HG03175 (cell line): ENCODE measurements around the gene SUSD4.

Experiments
- ATAC-seq: cut with Tn5 transposase; IDR thresholded peaks from one replicate; pipeline ENCODE4 v1.9.1; 2021; ENCODE audit warnings: mild to moderate bottlenecking, moderate library complexity; ENCODE audit not compliant: unreplicated experiment

The SUSD4 gene

DNA sequence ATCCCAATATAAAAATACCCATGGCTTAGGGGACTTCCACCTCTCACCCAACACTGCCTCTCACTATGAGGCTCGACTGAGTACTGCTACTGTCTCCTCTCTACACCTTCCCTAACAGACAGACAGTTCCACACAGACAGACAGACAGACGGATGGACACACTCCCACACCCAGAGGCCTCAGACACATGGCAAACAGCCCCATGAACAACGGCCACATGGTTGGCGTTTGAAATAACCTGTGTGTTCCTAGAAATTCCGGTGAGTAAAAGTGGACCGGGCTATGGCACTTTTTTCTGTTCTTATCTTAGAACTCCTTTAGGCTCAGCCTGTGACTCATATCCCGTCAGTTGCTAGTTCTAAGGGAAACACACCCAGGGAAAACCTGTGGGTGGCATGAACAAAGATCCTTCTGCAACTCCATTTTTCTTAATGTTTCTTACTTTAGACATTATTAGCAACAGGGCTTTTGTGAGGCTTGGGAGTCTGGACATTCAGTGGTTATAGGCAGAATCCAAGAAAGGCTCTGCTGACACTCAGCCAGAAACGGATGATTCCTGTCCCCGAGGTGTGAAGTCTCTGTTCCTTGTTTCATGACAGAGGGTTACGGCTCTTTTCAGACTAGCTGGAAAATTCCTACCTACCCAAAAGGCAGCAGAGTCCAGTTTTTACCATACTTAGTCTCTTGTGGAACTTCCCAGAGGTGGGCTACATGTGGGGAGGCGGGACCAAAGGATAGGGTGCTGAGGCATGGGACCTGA is 130.4 kb downstream of the SUSD4 start:
- no peak for ATAC-seq

DNA sequence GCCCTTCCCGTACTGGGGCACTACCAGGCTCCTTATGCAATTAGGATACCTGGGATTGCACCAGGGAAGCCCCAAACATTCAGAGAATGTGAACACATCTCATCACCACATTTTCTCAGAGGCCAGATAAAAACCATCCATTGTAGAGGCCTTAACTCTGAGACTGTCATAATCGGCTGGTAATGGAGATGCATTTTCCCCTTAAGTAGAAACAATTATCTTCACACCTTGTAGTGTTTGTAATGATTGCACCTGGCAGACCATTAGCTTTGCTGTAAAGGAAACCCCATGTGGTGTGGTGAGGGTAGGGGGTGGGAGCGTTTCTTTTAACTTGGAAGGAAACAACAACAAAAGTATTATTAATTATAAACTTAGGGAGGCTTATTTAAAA is 131.0 kb downstream of the SUSD4 start:
- no peak for ATAC-seq

DNA sequence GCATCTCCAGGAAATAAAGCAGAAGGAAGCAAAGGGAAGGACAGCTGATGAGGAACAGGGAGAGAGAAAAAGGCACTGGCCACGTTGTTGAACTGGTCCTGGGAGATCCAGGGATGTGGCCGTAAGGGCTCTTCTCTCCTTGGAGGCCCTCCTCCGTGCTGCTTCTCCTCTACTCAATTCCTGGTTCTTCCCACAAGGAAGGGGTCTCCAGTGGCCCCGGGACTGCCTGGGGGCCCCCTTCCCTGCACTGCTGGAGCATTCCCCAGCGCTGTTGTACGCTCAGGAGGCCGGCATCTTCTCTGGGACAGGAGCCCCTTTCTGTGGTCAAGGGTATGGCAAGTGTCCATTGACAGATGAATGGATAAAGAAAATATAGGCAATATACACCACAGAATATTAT is 132.4 kb downstream of the SUSD4 start:
- ATAC-seq, result no peak

GRCh38 chr1:223231011-223231572 is 132.9 kb downstream of the SUSD4 start:
- ATAC-seq, result no peak

DNA sequence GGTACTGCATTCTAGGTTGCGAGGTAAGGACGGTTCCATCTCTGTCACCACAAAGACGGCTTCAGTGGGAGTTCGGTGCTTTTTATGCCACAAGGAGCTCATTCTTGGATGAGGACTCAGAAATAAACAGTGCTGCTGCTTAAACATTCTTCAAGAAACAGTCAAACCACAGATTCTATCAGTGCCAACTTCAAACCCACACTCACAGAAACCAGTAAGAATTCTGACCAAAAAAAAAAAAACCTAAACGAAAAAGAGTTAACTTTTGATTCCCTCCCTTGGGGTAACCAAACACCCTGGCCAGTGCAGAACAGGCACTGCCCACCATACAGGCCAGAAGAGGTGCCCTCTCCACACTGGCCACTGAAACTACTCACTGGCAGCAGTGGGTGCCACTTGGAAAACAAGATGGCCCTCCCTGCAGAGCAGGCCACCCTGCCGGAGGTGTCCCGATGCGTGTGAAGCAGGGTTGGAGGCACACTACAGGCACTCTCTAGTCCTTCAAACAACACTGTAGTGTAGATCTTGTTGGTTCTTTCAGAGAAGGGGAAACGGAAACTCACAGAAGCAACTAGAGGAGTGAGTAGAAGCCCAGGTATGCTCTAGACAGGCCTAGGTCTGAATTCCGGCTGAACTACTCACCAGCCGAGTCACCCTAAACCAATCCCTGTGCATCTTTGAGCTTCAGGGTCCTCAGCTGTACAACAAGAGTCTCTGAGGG is 133.7 kb downstream of the SUSD4 start:
- no peak for ATAC-seq

DNA sequence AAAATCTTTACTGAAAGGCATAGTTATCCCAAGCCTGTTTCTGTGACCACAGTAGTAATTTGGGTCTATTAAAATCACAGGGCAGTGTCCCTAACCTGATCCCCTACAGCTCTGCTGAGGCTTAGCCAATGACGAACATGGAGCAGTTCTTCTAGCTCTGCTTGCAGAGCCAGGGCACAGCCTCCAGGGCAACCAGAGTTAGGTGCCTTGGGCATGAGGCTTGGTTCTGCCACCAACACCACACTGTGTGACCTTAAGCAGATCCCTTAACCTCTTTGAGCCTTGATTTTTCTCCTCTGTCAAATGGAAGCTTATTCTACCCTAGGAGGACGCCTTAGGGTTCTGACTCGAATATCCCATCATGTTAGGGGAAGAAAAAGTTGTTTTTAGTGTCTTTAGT is 134.2 kb downstream of the SUSD4 start:
- ATAC-seq, result no peak

DNA sequence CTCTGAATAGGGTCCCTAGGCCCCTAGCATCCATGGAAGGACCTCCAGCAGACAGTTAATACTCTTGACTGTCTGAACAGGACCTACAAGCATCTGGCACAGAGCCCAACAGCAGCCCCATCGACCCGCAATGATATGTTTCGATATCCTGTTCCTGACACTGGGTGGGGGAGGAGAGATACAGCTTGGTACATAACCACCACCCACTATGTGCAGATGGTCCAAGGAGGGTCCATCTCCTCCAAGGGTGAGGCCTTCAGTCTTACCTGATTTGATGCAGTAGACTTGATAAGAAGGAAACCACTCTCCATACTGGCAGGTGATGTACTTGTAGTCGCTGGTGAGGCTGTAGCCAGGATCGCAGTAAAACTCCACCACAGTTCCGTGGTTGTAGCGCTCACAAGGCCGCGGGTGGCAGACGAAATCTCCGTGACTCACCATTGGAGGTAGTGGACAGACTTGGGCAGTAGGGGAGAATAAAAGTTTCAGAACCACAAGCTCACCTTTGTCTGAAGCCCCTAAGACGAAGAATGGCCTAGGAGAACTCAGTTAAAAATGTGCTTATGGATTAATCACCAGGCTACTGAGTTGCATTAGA is 134.9 kb downstream of the SUSD4 start:
- no peak for ATAC-seq

DNA sequence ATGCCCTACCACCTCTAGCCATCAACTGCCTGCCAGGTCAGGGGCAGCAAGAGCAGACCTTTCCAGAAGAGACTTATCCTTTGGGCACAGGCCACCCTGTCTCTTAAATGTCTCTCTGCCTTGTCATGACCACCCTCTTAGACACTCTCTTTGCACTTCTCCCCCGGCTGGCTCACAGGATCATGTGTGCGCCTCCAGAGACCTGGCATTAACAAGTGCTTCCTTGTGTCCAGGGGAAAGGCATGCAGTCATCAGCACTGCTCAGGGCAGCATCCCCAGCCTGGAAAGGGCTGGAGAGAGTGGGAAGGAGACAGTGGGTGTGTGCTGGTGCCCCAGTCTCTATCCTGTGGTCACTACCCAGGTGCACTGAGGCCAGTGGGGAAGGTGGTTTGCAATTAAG is 135.8 kb downstream of the SUSD4 start:
- ATAC-seq, result no peak

DNA sequence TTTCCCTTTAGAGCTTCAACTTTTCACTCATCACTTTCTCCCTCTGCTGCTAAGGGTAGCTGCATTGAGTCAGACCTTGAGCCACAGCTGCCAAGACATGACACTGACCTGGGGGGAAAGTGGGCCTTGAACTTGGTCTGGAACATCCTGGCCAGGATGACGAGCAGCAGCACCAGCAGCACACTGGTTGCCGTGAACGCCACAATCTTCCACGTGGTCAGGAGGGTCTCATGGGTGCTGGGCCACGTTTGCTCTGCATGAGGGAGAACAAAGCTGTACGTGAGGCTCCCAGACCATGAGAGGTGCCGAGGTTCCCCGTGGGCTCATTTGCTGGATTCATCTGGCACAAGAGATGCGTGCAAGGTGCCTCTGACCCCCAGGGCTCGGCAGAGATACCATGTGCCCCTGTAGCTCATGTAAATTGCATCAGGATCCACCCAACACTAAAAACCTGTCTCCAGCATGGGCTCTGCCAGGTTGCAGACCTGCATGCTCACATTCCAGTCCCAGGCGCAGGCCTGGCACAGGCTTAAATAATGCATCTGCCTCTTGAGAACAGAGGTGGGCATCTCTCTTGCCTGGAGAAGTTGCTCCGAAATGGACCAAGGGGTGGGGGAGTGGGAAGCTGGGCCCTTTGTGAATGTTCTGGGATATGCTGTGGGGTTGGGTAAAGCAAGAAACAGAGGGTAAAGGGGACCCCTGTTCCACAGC is 136.3 kb downstream of the SUSD4 start:
- ATAC-seq, result no peak

GRCh38 chr1:223227031-223227430 is 136.9 kb downstream of the SUSD4 start:
- no peak for ATAC-seq

DNA sequence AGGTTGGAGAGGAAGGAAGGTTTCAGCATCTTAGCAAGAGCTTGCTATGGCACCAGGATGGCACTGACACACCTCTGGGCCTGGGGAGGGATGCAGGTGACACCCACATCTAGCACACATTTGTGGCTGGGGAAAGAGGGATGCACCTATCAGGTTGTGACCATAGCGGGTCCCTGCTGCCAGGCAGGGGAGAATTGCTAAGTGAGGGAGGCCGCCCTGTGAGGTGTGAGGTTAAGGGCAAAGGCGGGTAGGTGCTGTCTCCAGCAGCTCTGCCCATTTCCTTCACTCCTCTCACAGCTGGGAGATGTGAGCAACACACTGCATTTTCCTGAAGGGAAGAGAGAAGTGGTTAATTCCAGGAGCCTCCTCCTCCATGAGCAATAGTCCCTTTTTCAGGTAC is 137.7 kb downstream of the SUSD4 start:
- ATAC-seq, result no peak

GRCh38 chr1:223225481-223225880 is 138.5 kb downstream of the SUSD4 start:
- no peak for ATAC-seq

DNA sequence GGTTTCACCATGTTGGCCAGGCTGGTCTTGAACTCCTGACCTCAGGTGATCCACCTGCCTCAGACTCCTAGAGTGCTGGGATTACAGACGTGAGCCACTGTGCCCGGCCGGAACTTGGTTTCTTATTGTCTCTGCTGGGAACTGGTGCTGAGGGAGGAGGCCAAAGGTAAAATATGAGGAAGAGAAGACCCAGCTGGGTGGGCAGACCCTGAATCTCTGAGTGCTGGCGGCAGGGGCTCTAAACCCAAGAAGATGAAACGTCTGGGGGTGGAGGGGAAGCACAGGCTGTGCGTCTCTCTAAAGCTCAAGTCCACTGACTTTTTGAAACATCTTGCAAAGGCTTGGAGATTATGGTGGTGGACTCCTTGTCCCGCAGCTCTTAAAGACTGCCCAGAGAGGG is 138.9 kb downstream of the SUSD4 start:
- no peak for ATAC-seq

DNA sequence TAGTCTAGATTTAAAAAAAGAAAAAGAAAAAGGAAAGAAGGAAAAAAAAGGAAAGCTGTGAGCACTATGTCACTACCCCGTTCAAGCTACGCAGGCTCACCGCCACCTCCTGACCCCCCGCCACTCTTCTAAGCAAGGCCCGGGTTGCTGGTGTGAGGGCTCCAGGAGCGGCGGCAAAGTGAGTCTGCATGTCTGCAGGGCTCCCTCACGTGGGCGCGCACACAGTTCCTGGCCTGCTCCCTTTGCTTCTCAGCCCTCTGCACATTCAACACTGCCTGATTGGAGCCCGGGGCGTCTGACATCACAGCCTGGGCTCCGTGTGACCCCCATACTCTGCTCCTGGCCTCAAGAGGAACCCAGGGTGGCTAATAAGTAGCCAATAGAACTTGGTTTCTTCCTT is 139.5 kb downstream of the SUSD4 start:
- no peak for ATAC-seq

DNA sequence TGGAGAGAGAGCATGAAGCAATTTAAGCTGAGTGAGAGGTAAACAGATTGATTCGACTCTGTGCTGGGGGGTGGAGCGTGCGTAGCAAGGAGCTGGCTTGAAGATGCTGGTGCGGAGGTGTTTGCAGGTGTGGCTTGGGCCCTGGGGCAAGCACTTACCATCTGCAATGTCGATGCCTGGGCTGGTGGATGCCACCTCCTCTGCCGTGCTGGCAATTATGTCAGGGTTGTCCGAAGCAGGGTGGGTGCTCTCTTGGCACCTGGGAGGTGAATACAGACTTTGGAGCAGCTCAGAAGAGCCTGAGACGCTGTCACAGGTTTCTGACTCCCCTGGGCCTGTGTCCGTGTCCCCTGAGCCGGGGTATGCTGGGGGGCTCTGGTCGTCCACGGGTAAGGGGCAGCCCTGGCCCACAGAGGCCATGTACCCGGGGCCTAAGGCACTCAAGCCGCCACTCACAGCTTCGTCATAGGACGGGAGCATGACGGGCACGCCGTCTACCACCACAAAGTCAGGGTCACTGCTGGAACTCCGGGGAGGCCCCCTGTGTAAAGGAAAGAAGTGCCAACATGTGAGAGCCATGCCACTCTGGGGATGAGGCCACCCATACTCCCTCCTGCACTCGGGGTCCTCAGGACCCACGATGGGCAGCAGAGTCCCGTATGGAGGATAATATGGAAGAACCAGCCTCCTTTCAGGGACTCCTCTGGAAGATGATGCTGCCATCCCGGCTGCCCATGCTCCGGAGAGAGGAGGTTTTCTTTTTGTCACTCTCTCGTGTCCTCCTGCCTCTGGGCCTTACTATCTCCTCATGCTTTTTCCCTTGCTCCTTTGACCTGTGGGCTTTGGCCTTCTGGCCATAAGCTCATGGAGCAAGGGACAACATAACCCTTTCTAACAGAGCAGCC is 140.6 kb downstream of the SUSD4 start:
- ATAC-seq, result no peak

DNA sequence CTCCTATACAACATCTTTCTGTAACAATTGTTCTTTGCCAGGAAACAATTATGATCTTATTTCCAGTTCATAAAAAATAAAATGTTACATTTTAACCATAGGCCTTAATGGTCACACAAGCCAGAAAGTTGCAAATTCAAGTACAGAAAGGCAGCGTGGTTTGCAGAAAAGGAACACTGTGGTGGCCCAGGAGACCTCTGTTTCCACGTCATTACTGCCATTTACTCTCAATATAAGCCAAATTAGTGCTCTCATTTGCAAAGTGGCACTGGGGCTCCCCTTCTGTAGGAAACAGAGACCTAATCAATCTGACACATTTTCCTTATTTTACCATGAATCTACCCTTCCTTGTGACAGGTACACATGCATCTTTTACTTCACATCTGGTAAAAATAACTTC is 141.6 kb downstream of the SUSD4 start:
- ATAC-seq, result no peak

DNA sequence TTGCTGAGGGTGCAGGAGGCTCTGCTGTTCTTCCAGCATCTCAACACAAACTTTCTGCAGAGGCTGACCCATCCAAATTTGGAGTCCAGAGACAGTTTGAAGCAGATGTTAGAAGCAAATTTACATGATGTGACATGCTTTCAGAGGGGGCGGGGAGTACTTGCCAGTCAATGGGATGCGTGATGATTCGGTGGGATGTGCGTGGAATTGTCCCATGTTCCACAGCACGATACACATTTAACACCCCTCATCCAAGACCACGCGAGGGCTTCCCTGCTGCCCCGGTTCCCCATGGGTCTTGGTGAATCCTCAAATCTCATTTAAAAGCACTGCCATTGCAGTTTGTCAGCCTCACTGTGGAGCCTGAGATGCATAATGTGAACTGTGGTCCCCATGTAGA is 142.3 kb downstream of the SUSD4 start:
- no peak for ATAC-seq

- ATAC-seq, result no peak
Measured at GRCh38 chr1:223219846-223220610, 143.9 kb downstream of the SUSD4 start.

DNA sequence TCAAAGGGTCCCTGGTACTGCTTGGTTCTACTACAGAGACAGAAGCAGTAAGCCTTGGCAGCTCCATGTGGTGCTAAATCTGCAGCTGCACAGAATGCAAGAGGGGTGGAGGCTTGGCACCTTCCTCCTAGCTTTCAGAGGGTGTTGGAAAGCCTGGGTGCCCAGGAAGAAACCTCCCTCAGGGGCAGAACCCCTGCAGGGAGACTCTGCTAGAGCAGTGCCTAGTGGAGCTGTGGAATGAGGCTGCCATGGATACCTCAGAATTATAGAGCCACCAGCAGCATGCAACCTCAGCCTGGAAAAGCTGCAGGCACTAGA is 144.7 kb downstream of the SUSD4 start:
- ATAC-seq, result no peak

DNA sequence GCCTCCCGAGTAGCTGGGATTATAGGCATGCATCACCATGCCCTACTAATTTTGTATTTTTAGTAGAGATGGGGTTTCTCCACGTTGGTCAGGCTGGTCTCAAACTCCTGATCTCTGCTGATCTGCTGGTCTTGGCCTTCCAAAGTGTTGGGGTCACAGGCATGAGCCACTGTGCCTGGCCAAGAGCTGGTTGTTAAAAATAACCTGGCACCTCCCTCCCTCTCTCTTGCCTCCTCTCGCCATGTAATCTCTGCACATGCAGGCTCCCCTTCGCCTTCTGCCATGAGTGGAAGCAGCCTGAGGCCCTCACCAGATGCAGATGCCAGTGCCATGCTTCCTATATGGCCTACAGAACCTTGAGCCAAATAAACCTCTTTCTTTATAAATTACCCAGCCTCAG is 146.2 kb downstream of the SUSD4 start:
- no peak for ATAC-seq
